OCI-LY1 (cell line): ENCODE results near the gene GALNT10.

Source experiments
- H2AFZ ChIP-seq: fragments of 200-600 bp; sonication (generic), shearing (Covaris generic); 2 replicates; pipeline ENCODE4 v1.6.0; 2014; ENCODE audit warnings: antibody characterized with exemption, mild to moderate bottlenecking, low read length
- H3F3A ChIP-seq: fragments of 200-600 bp; sonication (generic), shearing (Covaris generic); 2 replicates; pipeline ENCODE4 v1.6.0; 2014; ENCODE audit warnings: mild to moderate bottlenecking, antibody characterized with exemption, low read length, moderate library complexity; ENCODE audit not compliant: insufficient read depth
- H3K27ac ChIP-seq: fragments of 200-600 bp; sonication (generic); 2 replicates; pipeline ENCODE4 v1.5.1; 2014; ENCODE audit warnings: low read length, mixed run types, mild to moderate bottlenecking, low read depth; ENCODE audit not compliant: poor library complexity, severe bottlenecking
- H3K27me3 ChIP-seq: fragments of 200-600 bp; sonication (generic); 2 replicates; pipeline ENCODE4 v1.6.0; 2014; ENCODE audit warnings: antibody characterized with exemption, mild to moderate bottlenecking, low read length, moderate library complexity; ENCODE audit not compliant: insufficient read depth
- H3K36me3 ChIP-seq: fragments of 200-600 bp; sonication (generic); 2 replicates; pipeline ENCODE4 v1.6.1; 2014; ENCODE audit warnings: mild to moderate bottlenecking, antibody characterized with exemption, low read length, moderate library complexity, mixed read lengths; ENCODE audit not compliant: insufficient read depth
- H3K4me1 ChIP-seq: fragments of 200-600 bp; sonication (generic); 2 replicates; pipeline ENCODE4 v1.5.1; 2014; ENCODE audit warnings: mild to moderate bottlenecking, low read length, moderate library complexity; ENCODE audit not compliant: insufficient read depth, severe bottlenecking
- H3K4me2 ChIP-seq: fragments of 200-600 bp; sonication (generic), shearing (Covaris generic); 2 replicates; pipeline ENCODE4 v1.6.1; 2014; ENCODE audit warnings: low read length
- H3K4me3 ChIP-seq: fragments of 200-600 bp; sonication (generic); 2 replicates; pipeline ENCODE4 v1.5.1; 2014; ENCODE audit warnings: low read length, low read depth, mild to moderate bottlenecking, mixed read lengths; ENCODE audit not compliant: poor library complexity, severe bottlenecking
- H3K79me2 ChIP-seq: fragments of 200-600 bp; shearing (Covaris generic); 2 replicates; pipeline ENCODE4 v1.6.1; 2016; ENCODE audit warnings: mixed run types, low read length, mixed read lengths; ENCODE audit not compliant: insufficient read depth
- H3K9ac ChIP-seq: fragments of 200-600 bp; sonication (generic), shearing (Covaris generic); 2 replicates; pipeline ENCODE4 v1.6.1; 2014; ENCODE audit warnings: mild to moderate bottlenecking, low read length, mixed read lengths
- H3K9me2 ChIP-seq: fragments of 200-600 bp; sonication (generic), shearing (Covaris generic); 2 replicates; pipeline ENCODE4 v1.6.1; 2014; ENCODE audit warnings: low read depth, mild to moderate bottlenecking, low read length, mixed read lengths
- H3K9me3 ChIP-seq: fragments of 200-600 bp; shearing (Covaris generic); 2 replicates; pipeline ENCODE4 v1.6.1; 2014; ENCODE audit warnings: low read length, mixed read lengths
- H4K20me1 ChIP-seq: fragments of 200-600 bp; sonication (generic), shearing (Covaris generic); 2 replicates; pipeline ENCODE4 v1.6.0; 2016; ENCODE audit warnings: mild to moderate bottlenecking, low read length; ENCODE audit not compliant: insufficient read depth
- EZH2 ChIP-seq: fragments of 200-600 bp; sonication (generic), shearing (Covaris generic); IDR thresholded peaks from 2 replicates; pipeline ENCODE4 v1.8.0; 2017; ENCODE audit warnings: borderline replicate concordance, mixed run types, mild to moderate bottlenecking, antibody characterized with exemption, low read length, moderate library complexity, mixed read lengths
- TF ChIP-seq, protein P1 (sequence below): fragments of 200-600 bp; sonication (generic), shearing (Covaris generic); IDR thresholded peaks from 2 replicates; pipeline ENCODE4 v1.5.1; 2017; ENCODE audit warnings: mild to moderate bottlenecking, antibody characterized with exemption, low read length, moderate library complexity, mixed read lengths

Gene GALNT10

DNA sequence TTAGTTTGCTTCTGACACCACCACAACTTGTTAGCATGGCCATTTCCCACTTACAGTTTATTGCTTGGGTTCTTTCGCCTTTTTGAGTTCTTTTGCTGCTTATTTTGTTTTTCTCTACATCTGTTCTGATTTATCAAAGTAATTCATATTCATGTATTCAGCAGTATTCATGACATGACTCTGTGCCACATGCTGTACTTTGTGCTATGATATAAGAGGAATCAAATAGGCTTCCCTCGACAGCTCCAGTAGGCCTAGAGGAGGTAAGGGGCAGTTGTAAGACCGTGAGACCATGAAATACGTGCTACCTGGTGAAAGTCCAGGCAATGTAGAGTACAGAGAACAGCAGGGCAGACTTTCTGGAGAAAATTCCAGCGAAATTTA lies 144.5 kb downstream of the GALNT10 start:
- no peaks in the 10 kb centered on the region for H3K4me1 ChIP-seq
- no peaks in the 10 kb centered on the region for H4K20me1 ChIP-seq
- H3K4me2 ChIP-seq = no peak overlapping the region
- no peak for TF ChIP-seq EZH2
- TF ChIP-seq, protein P1, sequence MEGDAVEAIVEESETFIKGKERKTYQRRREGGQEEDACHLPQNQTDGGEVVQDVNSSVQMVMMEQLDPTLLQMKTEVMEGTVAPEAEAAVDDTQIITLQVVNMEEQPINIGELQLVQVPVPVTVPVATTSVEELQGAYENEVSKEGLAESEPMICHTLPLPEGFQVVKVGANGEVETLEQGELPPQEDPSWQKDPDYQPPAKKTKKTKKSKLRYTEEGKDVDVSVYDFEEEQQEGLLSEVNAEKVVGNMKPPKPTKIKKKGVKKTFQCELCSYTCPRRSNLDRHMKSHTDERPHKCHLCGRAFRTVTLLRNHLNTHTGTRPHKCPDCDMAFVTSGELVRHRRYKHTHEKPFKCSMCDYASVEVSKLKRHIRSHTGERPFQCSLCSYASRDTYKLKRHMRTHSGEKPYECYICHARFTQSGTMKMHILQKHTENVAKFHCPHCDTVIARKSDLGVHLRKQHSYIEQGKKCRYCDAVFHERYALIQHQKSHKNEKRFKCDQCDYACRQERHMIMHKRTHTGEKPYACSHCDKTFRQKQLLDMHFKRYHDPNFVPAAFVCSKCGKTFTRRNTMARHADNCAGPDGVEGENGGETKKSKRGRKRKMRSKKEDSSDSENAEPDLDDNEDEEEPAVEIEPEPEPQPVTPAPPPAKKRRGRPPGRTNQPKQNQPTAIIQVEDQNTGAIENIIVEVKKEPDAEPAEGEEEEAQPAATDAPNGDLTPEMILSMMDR = no peak
- no peaks in the 10 kb centered on the region for H3K9me2 ChIP-seq
- no peaks in the 10 kb centered on the region for H3K27me3 ChIP-seq
- H3K9me3 ChIP-seq = no peaks in the 10 kb centered on the region
- H3K27ac ChIP-seq = no peak overlapping the region
- no peaks in the 10 kb centered on the region for H3K79me2 ChIP-seq
- no peak overlapping the region for H3K4me3 ChIP-seq
- H2AFZ ChIP-seq = no peak overlapping the region
- H3K9ac ChIP-seq = no peak overlapping the region
- no peaks in the 10 kb centered on the region for H3K36me3 ChIP-seq
- no peaks in the 10 kb centered on the region for H3F3A ChIP-seq

DNA sequence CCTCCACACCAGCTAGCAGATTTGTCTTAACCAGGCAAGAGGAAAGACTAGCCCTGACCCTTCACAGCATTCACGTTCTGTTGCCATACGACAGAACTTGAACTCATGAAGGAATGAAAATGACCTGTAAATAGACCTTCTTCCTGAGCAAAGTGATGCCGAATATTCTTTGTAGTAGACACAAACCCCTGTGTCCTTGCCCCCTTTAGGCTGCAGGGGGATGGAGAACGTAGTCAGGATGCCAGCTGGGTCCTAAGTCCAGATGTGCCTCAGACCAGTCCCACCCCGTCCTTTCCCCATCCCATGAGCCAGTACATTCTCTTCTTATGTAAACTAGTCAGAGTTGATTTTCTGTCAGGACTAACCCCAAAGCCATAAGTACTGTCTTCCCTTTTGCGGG lies 151.1 kb downstream of the GALNT10 start:
- TF ChIP-seq EZH2 = no peak
- TF ChIP-seq, protein P1 = no peak
- H2AFZ ChIP-seq = no peak overlapping the region
- no peak overlapping the region for H3K4me3 ChIP-seq
- H3K9me2 ChIP-seq = no peaks in the 10 kb centered on the region
- H4K20me1 ChIP-seq = no peaks in the 10 kb centered on the region; the same call in 1 of the 2 replicates
- H3K4me2 ChIP-seq = no peak overlapping the region
- no peaks in the 10 kb centered on the region for H3K9me3 ChIP-seq
- H3K36me3 ChIP-seq = no peaks in the 10 kb centered on the region
- no peaks in the 10 kb centered on the region for H3K4me1 ChIP-seq
- no peaks in the 10 kb centered on the region for H3K27me3 ChIP-seq
- no peak overlapping the region for H3K9ac ChIP-seq
- H3K27ac ChIP-seq = no peak overlapping the region
- no peaks in the 10 kb centered on the region for H3F3A ChIP-seq
- H3K79me2 ChIP-seq = no peaks in the 10 kb centered on the region

DNA sequence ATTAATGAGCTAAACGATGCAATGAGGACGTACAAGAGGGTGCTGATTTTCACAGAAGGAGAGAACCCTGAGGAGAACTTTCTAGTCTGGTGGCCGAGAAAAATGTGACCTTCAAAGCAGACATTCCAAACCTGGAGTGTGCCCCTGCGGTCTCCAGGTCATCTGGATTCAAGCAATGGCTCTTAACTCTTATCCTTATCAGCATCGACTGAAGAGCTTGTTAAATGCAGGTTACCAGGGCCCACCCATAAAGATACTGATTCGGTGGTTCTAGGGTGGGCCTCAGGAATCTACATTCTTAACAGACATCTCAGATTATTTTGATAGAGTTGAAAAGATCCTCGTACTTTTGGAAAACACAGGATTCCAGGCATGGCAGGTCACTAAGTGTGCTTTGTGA lies 151.7 kb downstream of the GALNT10 start:
- H3K9me2 ChIP-seq = no peaks in the 10 kb centered on the region
- H3K9ac ChIP-seq = no peak overlapping the region
- no peaks in the 10 kb centered on the region for H3F3A ChIP-seq
- H3K4me3 ChIP-seq = no peak overlapping the region
- H3K36me3 ChIP-seq = no peaks in the 10 kb centered on the region
- H3K4me2 ChIP-seq = no peak overlapping the region
- no peaks in the 10 kb centered on the region for H3K27me3 ChIP-seq
- H3K4me1 ChIP-seq = no peaks in the 10 kb centered on the region
- no peaks in the 10 kb centered on the region; the same call in 1 of the 2 replicates for H4K20me1 ChIP-seq
- H3K79me2 ChIP-seq = no peaks in the 10 kb centered on the region
- H3K9me3 ChIP-seq = no peaks in the 10 kb centered on the region
- no peak overlapping the region for H3K27ac ChIP-seq
- no peak overlapping the region for H2AFZ ChIP-seq
- TF ChIP-seq, protein P1 = no peak
- no peak for TF ChIP-seq EZH2
